Measurements from ENCODE around the gene TENM4. TPM values are rescaled to one million over a fixed set of nuclear protein-coding genes. Genes with fewer than 3 reads are reported as not detected.

Gene TENM4
- total and polyA plus RNA-seq, 2 of the 13 experiments (the other 11 are each of a cell fraction or from before 2014, with no cell fraction given): not detected

GRCh38 chr11:78795621-78796261 is 645.1 kb downstream of the TENM4 start:
- CTCF ChIA-PET (ENCODE audit: low intra/inter-chr PET ratio, low total read pairs): no interaction called here
- no TSS peak for BruUV-seq (replicated peaks)

GRCh38 chr11:78791964-78792363 is 648.9 kb downstream of the TENM4 start:
- DNase-seq (ENCODE audit: low spot score) (no peak), ATAC-seq (no peak), FAIRE-seq (no peak)
- H3K4me1 ChIP-seq (ENCODE audit: insufficient read depth, low read length): no peaks in the 10 kb centered on the region
- POLR2A ChIA-PET: no interaction called here
- in situ Hi-C loops (cut with HindIII; ENCODE audit: extremely low pct_ligation_motif_present, low pct_unique_long_range_greater_than_20kb): no loop called here
- CTCF ChIA-PET (ENCODE audit: low intra/inter-chr PET ratio, low total read pairs): no interaction called here
- no peak overlapping the region for H3K4me2 ChIP-seq (ENCODE audit: low read depth, low read length)
- no peaks in the 10 kb centered on the region for H3K9me3 ChIP-seq (ENCODE audit: low read length)
- intact Hi-C loops (cut with micrococcal nuclease; ENCODE audit: unreplicated experiment): no loop called here
- no peak overlapping the region for H2AFZ ChIP-seq (ENCODE audit: low read length)
- H3K36me3 ChIP-seq (replicated peaks in 1 of 2; ENCODE audit: control insufficient read depth in 1 of 2, insufficient read depth in 2 of 2, low read length in 2 of 2): no peaks in the 10 kb centered on the region
- no peak overlapping the region for H3K4me3 ChIP-seq (replicated peaks in 1 of 3; ENCODE audit: insufficient read depth in 1 of 3, low read depth in 2 of 3, low read length in 3 of 3)
- no peak overlapping the region for H3K27ac ChIP-seq (ENCODE audit: extremely low read length, insufficient read depth, low read length)
- no peaks in the 10 kb centered on the region for H3K79me2 ChIP-seq (ENCODE audit: insufficient read depth, low read length)
- peaks cover 5 to 20% of the 10 kb centered on the region in 2 experiments; a peak in 3 of 5 replicates for H3K27me3 ChIP-seq (ENCODE audit: control insufficient read depth in 1 of 2, insufficient read depth in 2 of 2, low read length in 2 of 2)
- no TSS peak for BruUV-seq (replicated peaks)
- no peak overlapping the region for H3K9ac ChIP-seq (ENCODE audit: insufficient read depth, low read depth, low read length)
- no peaks in the 10 kb centered on the region for H4K20me1 ChIP-seq (ENCODE audit: insufficient read depth, low read length)
- TF ChIP-seq ZNF781 (CRISPR knock-in tag; IDR thresholded peaks at IDR 0.05; ENCODE audit: borderline replicate concordance, not compliant biosample characterization): no peak
- no peak for TF ChIP-seq AFF4 (CRISPR knock-in tag; IDR thresholded peaks at IDR 0.05)
- no peak for TF ChIP-seq RXRA (CRISPR knock-in tag; IDR thresholded peaks at IDR 0.05)
- no peak for TF ChIP-seq SATB2 (CRISPR knock-in tag; IDR thresholded peaks at IDR 0.05)
- no peak for TF ChIP-seq ZNF639 (CRISPR knock-in tag; conservative IDR thresholded peaks at IDR 0.05)

More at GRCh38 chr11:78795621-78796261, 645.1 kb downstream of the TENM4 start:
- Histone ChIP-seq H2AFZ (ENCODE audit: low read length) (no peak overlapping the region), H3K9me3 (ENCODE audit: low read length) (no peaks in the 10 kb centered on the region), H3K4me3 (replicated peaks in 1 of 3; ENCODE audit: insufficient read depth in 1 of 3, low read depth in 2 of 3, low read length in 3 of 3) (no peak overlapping the region), H3K4me2 (ENCODE audit: low read depth, low read length) (no peak overlapping the region), H3K27me3 (ENCODE audit: control insufficient read depth in 1 of 2, insufficient read depth in 2 of 2, low read length in 2 of 2) (peaks cover 3 to 15% of the 10 kb centered on the region in 2 experiments; a peak in 2 of 5 replicates), H3K36me3 (replicated peaks in 1 of 2; ENCODE audit: control insufficient read depth in 1 of 2, insufficient read depth in 2 of 2, low read length in 2 of 2) (no peaks in the 10 kb centered on the region), H3K79me2 (ENCODE audit: insufficient read depth, low read length) (no peaks in the 10 kb centered on the region), H3K9ac (ENCODE audit: insufficient read depth, low read depth, low read length) (no peak overlapping the region), H3K4me1 (ENCODE audit: insufficient read depth, low read length) (no peaks in the 10 kb centered on the region), H4K20me1 (ENCODE audit: insufficient read depth, low read length) (no peaks in the 10 kb centered on the region), H3K27ac (ENCODE audit: extremely low read length, insufficient read depth, low read length) (no peak overlapping the region)
- POLR2A ChIA-PET: no interaction called here
- TF ChIP-seq ZNF503 (CRISPR knock-in tag; IDR thresholded peaks at IDR 0.05) (no peak), ZNF34 (CRISPR knock-in tag; IDR thresholded peaks at IDR 0.05; ENCODE audit: borderline replicate concordance) (no peak), KDM4B (CRISPR knock-in tag; IDR thresholded peaks at IDR 0.05) (no peak), HOXD1 (CRISPR knock-in tag; IDR thresholded peaks at IDR 0.05) (no peak), EEA1 (CRISPR knock-in tag; IDR thresholded peaks at IDR 0.05; ENCODE audit: borderline replicate concordance) (no peak), HMG20B (CRISPR knock-in tag; conservative IDR thresholded peaks at IDR 0.05) (no peak)
- no peak for DNase-seq (ENCODE audit: low spot score)
- ATAC-seq: no peak
- intact Hi-C loops (cut with micrococcal nuclease; ENCODE audit: unreplicated experiment): no loop called here
- WGBS (ENCODE audit: low lambda C conversion rate): 22% methylated on average over 6 of the region's 6 CpGs
- FAIRE-seq: no peak
- in situ Hi-C loops (cut with HindIII; ENCODE audit: extremely low pct_ligation_motif_present, low pct_unique_long_range_greater_than_20kb): no loop called here

All from HepG2 (cell line).